H1 (cell line): Measurements from ENCODE around the gene CYP26A1. TPM values are rescaled to one million over a fixed set of nuclear protein-coding genes. Genes with fewer than 3 reads are reported as not detected.

Source experiments
- CTCF ChIA-PET: fragments of 300-600 bp; sonication (Branson Sonifier 250); formaldehyde crosslinking; loops from one replicate; lab custom pipeline; 2021; ENCODE audit not compliant: partially characterized antibody; lab: Charles Lee
- POLR2A ChIA-PET: fragments of 300-600 bp; sonication (Branson Sonifier 250); formaldehyde crosslinking; loops from one replicate; lab custom pipeline; 2021; ENCODE audit warnings: inconsistent platforms; ENCODE audit not compliant: partially characterized antibody; lab: Charles Lee
- DNase-seq, 2 experiments: peaks; one replicate each; pipeline versions ENCODE4 v3.0.0 to v3.0.0-alpha.2; 2010 to 2022; ENCODE audit warnings: low spot score in 2 of 2, low read depth in 1 of 2, mixed read lengths in 1 of 2
- FAIRE-seq: peaks from 2 replicates; lab custom pipeline; 2011; peaks lifted over from hg19 to GRCh38; lab: Jason Lieb, UNC
- H2AFZ ChIP-seq: 2 replicates; pipeline ENCODE4 v1.8.1; 2012; ENCODE audit warnings: low read length, inconsistent platforms
- H2AK5ac ChIP-seq: 2 replicates; pipeline ENCODE4 v1.6.1; 2013; ENCODE audit warnings: low read depth, low read length
- H2BK120ac ChIP-seq: replicated peaks from 2 replicates; pipeline ENCODE3; 2013; ENCODE audit warnings: low read depth, low read length, inconsistent platforms
- H2BK12ac ChIP-seq: 2 replicates; pipeline ENCODE4 v1.6.1; 2013; ENCODE audit warnings: low read depth, low read length
- H2BK15ac ChIP-seq: 2 replicates; pipeline ENCODE4 v1.6.1; 2013; ENCODE audit warnings: low read length
- H2BK20ac ChIP-seq: 2 replicates; pipeline ENCODE4 v1.6.1; 2013; ENCODE audit warnings: low read length
- H2BK5ac ChIP-seq: 2 replicates; pipeline ENCODE4 v1.6.1; 2013; ENCODE audit warnings: low read depth, low read length
- H3K14ac ChIP-seq: 2 replicates; pipeline ENCODE4 v1.6.1; 2013; ENCODE audit warnings: inconsistent platforms; ENCODE audit not compliant: insufficient read length
- H3K18ac ChIP-seq: 2 replicates; pipeline ENCODE4 v1.6.1; 2013; ENCODE audit warnings: low read length; ENCODE audit errors: extremely low read depth
- H3K23ac ChIP-seq: 2 replicates; pipeline ENCODE4 v1.6.1; 2013; ENCODE audit warnings: inconsistent platforms; ENCODE audit not compliant: insufficient read length
- H3K23me2 ChIP-seq: 2 replicates; pipeline ENCODE4 v1.6.1; 2013; ENCODE audit warnings: low read depth, low read length
- H3K27ac ChIP-seq: 2 replicates; pipeline ENCODE4 v1.6.1; 2011; ENCODE audit warnings: low read depth, low read length, inconsistent platforms
- H3K27me3 ChIP-seq, 4 experiments: replicated peaks in 1 of 4; 1 replicate in 1 of 4; 2 replicates in 3 of 4; pipeline versions ENCODE4 v1.6.1 to v1.8.1; 2011 to 2013; ENCODE audit warnings: low read length in 3 of 4, mild to moderate bottlenecking in 3 of 4, inconsistent platforms in 2 of 4, mixed read lengths in 2 of 4, moderate library complexity in 1 of 4; ENCODE audit not compliant: control insufficient read depth in 3 of 4, insufficient read depth in 3 of 4; ENCODE audit errors: extremely low read depth in 1 of 4
- H3K36me3 ChIP-seq, 4 experiments: 2 replicates each; pipeline versions ENCODE4 v1.6.1 to v1.8.1; 2011 to 2013; ENCODE audit warnings: mild to moderate bottlenecking in 4 of 4, low read length in 3 of 4, moderate library complexity in 2 of 4, control low read depth in 1 of 4, inconsistent platforms in 1 of 4; ENCODE audit not compliant: insufficient read depth in 4 of 4, control insufficient read depth in 2 of 4
- H3K4ac ChIP-seq: replicated peaks from 2 replicates; pipeline ENCODE3; 2013; ENCODE audit warnings: low read length, low read depth, mixed read lengths, inconsistent platforms; ENCODE audit not compliant: insufficient read length
- H3K4me1 ChIP-seq, 4 experiments: replicated peaks in 1 of 4; 1 replicate in 1 of 4; 2 replicates in 3 of 4; pipeline versions ENCODE4 v1.6.1 to v1.8.1; 2011 to 2013; ENCODE audit warnings: low read length in 3 of 4, inconsistent platforms in 2 of 4, mixed read lengths in 1 of 4; ENCODE audit not compliant: insufficient read depth in 4 of 4, control insufficient read depth in 3 of 4
- H3K4me2 ChIP-seq, 2 experiments: 2 replicates each; pipeline versions ENCODE4 v1.6.1 to v1.8.1; 2011 to 2013; ENCODE audit warnings: low read depth in 2 of 2, low read length in 2 of 2, control low read depth in 1 of 2, inconsistent platforms in 1 of 2, mild to moderate bottlenecking in 1 of 2; ENCODE audit not compliant: insufficient read depth in 1 of 2
- H3K4me3 ChIP-seq, 4 experiments: fragments of 200-600, 300-600 bp in 1 of 4; sonication (generic), shearing (Covaris generic), sonication (Bioruptor Twin) in 1 of 4; 2 replicates each; pipeline versions ENCODE4 v1.5.1 to v1.8.1; 2011 to 2016; ENCODE audit warnings: low read length in 4 of 4, low read depth in 3 of 4, control low read depth in 2 of 4, inconsistent platforms in 2 of 4, mild to moderate bottlenecking in 2 of 4, mixed read lengths in 1 of 4, moderate library complexity in 1 of 4; ENCODE audit not compliant: insufficient read depth in 2 of 4; ENCODE audit errors: extremely low read depth in 1 of 4
- H3K56ac ChIP-seq: replicated peaks from 2 replicates; pipeline ENCODE3; 2013; ENCODE audit warnings: low read depth, mild to moderate bottlenecking, mixed read lengths, low read length, inconsistent platforms; ENCODE audit not compliant: insufficient read length
- H3K79me1 ChIP-seq: 2 replicates; pipeline ENCODE4 v1.6.1; 2013; ENCODE audit warnings: low read depth, low read length, control low read depth
- H3K79me2 ChIP-seq, 2 experiments: 2 replicates each; pipeline versions ENCODE4 v1.6.1 to v1.8.1; 2012 to 2013; ENCODE audit warnings: low read length in 2 of 2, mild to moderate bottlenecking in 2 of 2, inconsistent platforms in 1 of 2; ENCODE audit not compliant: insufficient read depth in 2 of 2, control insufficient read depth in 1 of 2
- H3K9ac ChIP-seq, 4 experiments: replicated peaks in 1 of 4; 1 replicate in 1 of 4; 2 replicates in 3 of 4; pipeline versions ENCODE4 v1.6.1 to v1.8.1; 2011 to 2013; ENCODE audit warnings: low read depth in 3 of 4, low read length in 3 of 4, control low read depth in 2 of 4, mild to moderate bottlenecking in 2 of 4, moderate library complexity in 2 of 4, inconsistent platforms in 1 of 4; ENCODE audit errors: extremely low read depth in 1 of 4
- H3K9me3 ChIP-seq, 2 experiments: 2 replicates each; pipeline versions ENCODE4 v1.6.1 to v1.8.1; 2012 to 2013; ENCODE audit warnings: mild to moderate bottlenecking in 2 of 2, moderate library complexity in 2 of 2, control low read depth in 1 of 2, inconsistent platforms in 1 of 2, low read depth in 1 of 2, low read length in 1 of 2, mixed read lengths in 1 of 2; ENCODE audit not compliant: insufficient read depth in 2 of 2
- H4K20me1 ChIP-seq, 2 experiments: replicated peaks in 1 of 2; 2 replicates each; pipeline versions ENCODE3 to v1.8.1; 2011 to 2013; ENCODE audit warnings: inconsistent platforms in 2 of 2, low read length in 2 of 2, mild to moderate bottlenecking in 1 of 2; ENCODE audit not compliant: insufficient read depth in 2 of 2, control insufficient read depth in 1 of 2
- H4K5ac ChIP-seq: 2 replicates; pipeline ENCODE4 v1.6.1; 2013; ENCODE audit warnings: low read length, low read depth, mixed read lengths, inconsistent platforms; ENCODE audit not compliant: insufficient read length
- H4K8ac ChIP-seq: 2 replicates; pipeline ENCODE4 v1.8.0; 2013; ENCODE audit warnings: mild to moderate bottlenecking, moderate library complexity, low read length, inconsistent platforms; ENCODE audit not compliant: insufficient read depth; ENCODE audit errors: extremely low read depth
- H4K91ac ChIP-seq: replicated peaks from 2 replicates; pipeline ENCODE3; 2013; ENCODE audit warnings: low read length, mixed read lengths, inconsistent platforms; ENCODE audit not compliant: insufficient read length
- BACH1 ChIP-seq: IDR thresholded peaks from 2 replicates; pipeline ENCODE4 v1.6.1; 2012; ENCODE audit warnings: low read length, improper control_type of control experiment
- EZH2 ChIP-seq: fragments of 200-600 bp; sonication (generic); IDR thresholded peaks from 2 replicates; pipeline ENCODE4 v1.7.1; 2012; ENCODE audit warnings: low read depth, mild to moderate bottlenecking, moderate library complexity, low read length, inconsistent platforms; ENCODE audit not compliant: severe bottlenecking
- JUN ChIP-seq: IDR thresholded peaks from 2 replicates; pipeline ENCODE4 v1.6.1; 2011; ENCODE audit warnings: low read depth, mild to moderate bottlenecking, improper control_type of control experiment, low read length
- KDM4A ChIP-seq: IDR thresholded peaks from one replicate; pipeline ENCODE4 v1.7.1; 2012; ENCODE audit warnings: low read depth, mild to moderate bottlenecking, moderate library complexity, low read length, inconsistent platforms; ENCODE audit not compliant: severe bottlenecking
- POLR2A ChIP-seq, 2 experiments: IDR thresholded peaks; 1 replicate in 1 of 2; 2 replicates in 1 of 2; pipeline ENCODE4 v1.6.1; 2011; ENCODE audit warnings: low read depth in 2 of 2, low read length in 2 of 2, mild to moderate bottlenecking in 2 of 2; ENCODE audit errors: control extremely low read depth in 1 of 2
- TBP ChIP-seq: IDR thresholded peaks from 2 replicates; pipeline ENCODE4 v1.6.1; 2011; ENCODE audit warnings: low read depth, low read length, improper control_type of control experiment
- WGBS, 2 experiments: shearing (Covaris generic) in 1 of 2; methylation state at CpG; one replicate each; pipeline versions ENCODE4 v1.1.6 to v1.1.7; 2013 to 2015; ENCODE audit warnings: low lambda C conversion rate in 2 of 2, mixed read lengths in 2 of 2, inconsistent platforms in 1 of 2, low coverage in 1 of 2, missing lambda C conversion rate in 1 of 2; ENCODE audit not compliant: insufficient replicate concordance in 2 of 2, insufficient coverage in 1 of 2, insufficient read length in 1 of 2; ENCODE audit errors: extremely low coverage in 1 of 2, missing lambda C conversion rate in 1 of 2; 5-methylcytosine and 5-hydroxymethylcytosine counted together
- polyA plus RNA-seq, 7 experiments: library from polyadenylated mRNA; depleted of rRNA in 3 of 7; stranded (reverse) in 5 of 7; unstranded in 2 of 7; fragments of >200 nt in 5 of 7; fragments of 200-250 nt in 2 of 7; gene quantifications; 1 replicate in 5 of 7; 2 replicates in 1 of 7; 4 replicates in 1 of 7; pipeline versions ENCODE4 v1.2.1 to v1.2.3, GENCODE V29; 2011 to 2013; ENCODE audit warnings: missing spikeins in 2 of 7, mixed read lengths in 2 of 7
- total RNA-seq: library from RNA; stranded (reverse); fragmentation: NEBNext Ultra II Directional; extraction: Animal tissue kit (Norgen Biotek cat#: 25700); gene quantifications from 2 replicates; pipeline ENCODE4 v1.2.1, GENCODE V29; 2021
- TF ChIP-seq, protein P1 (sequence below), 3 experiments: IDR thresholded peaks; 1 replicate in 2 of 3; 2 replicates in 1 of 3; pipeline versions ENCODE4 v1.5.1 to v1.6.1; 2011; ENCODE audit warnings: low read length in 3 of 3, mild to moderate bottlenecking in 3 of 3, inconsistent platforms in 2 of 3, low read depth in 1 of 3, moderate library complexity in 1 of 3; ENCODE audit not compliant: insufficient read depth in 1 of 3; ENCODE audit errors: control extremely low read depth in 1 of 3

CYP26A1 gene
- total and polyA plus RNA-seq, 2 of the 8 experiments (the other 6 are each of a cell fraction or from before 2014, with no cell fraction given), result 5.0 to 9.1 TPM

DNA sequence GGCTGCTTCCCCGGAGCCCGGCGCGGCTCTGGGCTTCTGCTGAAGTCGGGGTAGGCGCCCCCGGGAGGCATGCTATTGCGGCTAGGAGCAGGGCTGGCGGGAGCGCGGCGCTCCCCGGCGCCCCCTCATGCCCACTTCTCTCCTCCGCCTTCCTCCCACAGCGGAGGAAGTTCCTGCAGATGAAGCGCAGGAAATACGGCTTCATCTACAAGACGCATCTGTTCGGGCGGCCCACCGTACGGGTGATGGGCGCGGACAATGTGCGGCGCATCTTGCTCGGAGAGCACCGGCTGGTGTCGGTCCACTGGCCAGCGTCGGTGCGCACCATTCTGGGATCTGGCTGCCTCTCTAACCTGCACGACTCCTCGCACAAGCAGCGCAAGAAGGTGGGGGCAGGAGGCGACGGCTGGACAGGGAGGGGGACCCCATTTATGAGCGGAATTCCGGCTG is 479 bp downstream of the CYP26A1 start:
- H4K5ac ChIP-seq, result no peak overlapping the region
- H2BK15ac ChIP-seq, result peak overlapping the region; percentile 81; the same call in 1 of the 2 replicates
- H3K56ac ChIP-seq, result no peak overlapping the region
- CTCF ChIA-PET, result interaction anchor here (0.6 to 18.5 kb wide), 5 partner anchors 11 to 279 kb away, joined by 3 to 363 read pairs (median 9); partner anchors contain the start of gene CYP26C1
- no peak overlapping the region for H3K27ac ChIP-seq
- H4K91ac ChIP-seq, result no peak overlapping the region
- H2BK120ac ChIP-seq, result no peak overlapping the region
- FAIRE-seq (no peak), DNase-seq (no peak)
- H3K23me2 ChIP-seq, result peaks cover 16% of the 10 kb centered on the region
- POLR2A ChIA-PET, result interaction anchor here (5.3 kb wide), 1 partner anchor 10 kb away, joined by 26 read pairs; no protein-coding TSS in a partner anchor
- H3K23ac ChIP-seq, result no peak overlapping the region
- WGBS, 2 experiments, result 1% methylated on average over 24 of the region's 40 CpGs; no CpG with 5 or more reads in 1 of the 2 experiments
- no peak for TF ChIP-seq JUN
- TF ChIP-seq, protein P1, sequence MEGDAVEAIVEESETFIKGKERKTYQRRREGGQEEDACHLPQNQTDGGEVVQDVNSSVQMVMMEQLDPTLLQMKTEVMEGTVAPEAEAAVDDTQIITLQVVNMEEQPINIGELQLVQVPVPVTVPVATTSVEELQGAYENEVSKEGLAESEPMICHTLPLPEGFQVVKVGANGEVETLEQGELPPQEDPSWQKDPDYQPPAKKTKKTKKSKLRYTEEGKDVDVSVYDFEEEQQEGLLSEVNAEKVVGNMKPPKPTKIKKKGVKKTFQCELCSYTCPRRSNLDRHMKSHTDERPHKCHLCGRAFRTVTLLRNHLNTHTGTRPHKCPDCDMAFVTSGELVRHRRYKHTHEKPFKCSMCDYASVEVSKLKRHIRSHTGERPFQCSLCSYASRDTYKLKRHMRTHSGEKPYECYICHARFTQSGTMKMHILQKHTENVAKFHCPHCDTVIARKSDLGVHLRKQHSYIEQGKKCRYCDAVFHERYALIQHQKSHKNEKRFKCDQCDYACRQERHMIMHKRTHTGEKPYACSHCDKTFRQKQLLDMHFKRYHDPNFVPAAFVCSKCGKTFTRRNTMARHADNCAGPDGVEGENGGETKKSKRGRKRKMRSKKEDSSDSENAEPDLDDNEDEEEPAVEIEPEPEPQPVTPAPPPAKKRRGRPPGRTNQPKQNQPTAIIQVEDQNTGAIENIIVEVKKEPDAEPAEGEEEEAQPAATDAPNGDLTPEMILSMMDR (IDR thresholded peaks at IDR 0.05; ENCODE audit: control extremely low read depth in 1 of 3, insufficient read depth in 1 of 3, low read depth in 1 of 3, low read length in 3 of 3), result 0 out of 4 replicates have a peak, but pooled peaks of 1 of the 3 experiments have one; percentile 14
- TF ChIP-seq POLR2A (IDR thresholded peaks at IDR 0.05; ENCODE audit: control extremely low read depth in 1 of 2, low read depth in 2 of 2, low read length in 2 of 2), result no peak
- peak; percentile 36 for TF ChIP-seq KDM4A
- no peak for TF ChIP-seq BACH1
- TF ChIP-seq EZH2, result peak; percentile 83
- peak; percentile 33; the same call in 1 of the 2 replicates for TF ChIP-seq TBP
- H3K14ac ChIP-seq, result no peak overlapping the region
- peak overlapping the region; percentile 43; the same call in 1 of the 2 replicates for H2BK12ac ChIP-seq
- H2BK20ac ChIP-seq, result peak overlapping the region; percentile 72; the same call in 1 of the 2 replicates
- H3K36me3 ChIP-seq, result peaks cover 0 to 38% (median 1%) of the 10 kb centered on the region in 4 experiments; a peak in 4 of 8 replicates
- peak overlapping the region; percentile 96; the same call in 1 of the 2 replicates for H3K18ac ChIP-seq
- H3K4me1 ChIP-seq, result peaks cover 4 to 30% (median 25%) of the 10 kb centered on the region in 4 experiments
- peak overlapping the region; percentile 95 to 99 for H3K4me2 ChIP-seq
- H2AFZ ChIP-seq, result peak overlapping the region; percentile 35; the same call in 1 of the 2 replicates
- peaks cover 66 to 79% (median 78%) of the 10 kb centered on the region in 4 experiments for H3K27me3 ChIP-seq
- no peaks in the 10 kb centered on the region; a peak in 1 of 4 replicates for H3K79me2 ChIP-seq
- no peak overlapping the region for H3K4ac ChIP-seq
- peak overlapping the region; percentile 66 to 83 (median 69) for H3K4me3 ChIP-seq
- H2AK5ac ChIP-seq, result no peak overlapping the region
- H4K20me1 ChIP-seq, result peaks cover 0 to 11% of the 10 kb centered on the region in 2 experiments
- no peaks in the 10 kb centered on the region for H3K9me3 ChIP-seq
- H3K9ac ChIP-seq, result peak overlapping the region in 2 of 4 experiments; percentile 45 to 48; a peak in 2 of 7 replicates
- H2BK5ac ChIP-seq, result peak overlapping the region; percentile 52; the same call in 1 of the 2 replicates
- no peaks in the 10 kb centered on the region for H3K79me1 ChIP-seq
- H4K8ac ChIP-seq, result peak overlapping the region; percentile 83
